Glutamatergic neuron (in vitro differentiated cells): ENCODE measurements around the gene TMEM33. TPM values are rescaled to one million over a fixed set of nuclear protein-coding genes. Genes with fewer than 3 reads are reported as not detected.
"Not testable (repeated sequence)": the region's sequence is repeated elsewhere in the genome, so short reads cannot be mapped to it uniquely, and the experiment has no call there.

Experiments
- DNase-seq: peaks from one replicate; pipeline ENCODE4 v3.0.0; 2022
- H3K27ac Mint-ChIP-seq: one replicate; pipeline ENCODE4 v1.8.0; 2020; ENCODE audit warnings: mild to moderate bottlenecking, mixed read lengths, inconsistent platforms; ENCODE audit not compliant: unreplicated experiment
- H3K27me3 Mint-ChIP-seq: one replicate; pipeline ENCODE4 v1.8.0; 2020; ENCODE audit warnings: mild to moderate bottlenecking, moderate library complexity, mixed read lengths, inconsistent platforms; ENCODE audit not compliant: unreplicated experiment
- H3K36me3 Mint-ChIP-seq: one replicate; pipeline ENCODE4 v1.8.0; 2020; ENCODE audit warnings: mild to moderate bottlenecking, mixed read lengths, inconsistent platforms; ENCODE audit not compliant: unreplicated experiment
- H3K4me1 Mint-ChIP-seq: one replicate; pipeline ENCODE4 v1.8.0; 2020; ENCODE audit warnings: mild to moderate bottlenecking, low read depth, mixed read lengths, inconsistent platforms; ENCODE audit not compliant: unreplicated experiment
- H3K4me3 Mint-ChIP-seq: one replicate; pipeline ENCODE4 v1.8.0; 2020; ENCODE audit warnings: mild to moderate bottlenecking, mixed read lengths, inconsistent platforms; ENCODE audit not compliant: unreplicated experiment
- H3K9me3 Mint-ChIP-seq: one replicate; pipeline ENCODE4 v1.8.0; 2020; ENCODE audit warnings: mild to moderate bottlenecking, moderate library complexity, mixed read lengths, inconsistent platforms; ENCODE audit not compliant: unreplicated experiment
- total RNA-seq: library from RNA; stranded (reverse); fragmentation: NEBNext Ultra II Directional; extraction: Animal tissue kit (Norgen Biotek cat#: 25700); gene quantifications from one replicate; pipeline ENCODE4 v1.2.1, GENCODE V29; 2021; ENCODE audit not compliant: unreplicated experiment
- TF ChIP-seq, protein P1 (sequence below): fragments of 200-600 bp; sonication (generic); IDR thresholded peaks from one replicate; pipeline ENCODE4 v1.5.0; 2021; ENCODE audit not compliant: partially characterized antibody, unreplicated experiment

Gene TMEM33
- total RNA-seq, 1 donor from 2014 or later = 88.8 TPM

DNA sequence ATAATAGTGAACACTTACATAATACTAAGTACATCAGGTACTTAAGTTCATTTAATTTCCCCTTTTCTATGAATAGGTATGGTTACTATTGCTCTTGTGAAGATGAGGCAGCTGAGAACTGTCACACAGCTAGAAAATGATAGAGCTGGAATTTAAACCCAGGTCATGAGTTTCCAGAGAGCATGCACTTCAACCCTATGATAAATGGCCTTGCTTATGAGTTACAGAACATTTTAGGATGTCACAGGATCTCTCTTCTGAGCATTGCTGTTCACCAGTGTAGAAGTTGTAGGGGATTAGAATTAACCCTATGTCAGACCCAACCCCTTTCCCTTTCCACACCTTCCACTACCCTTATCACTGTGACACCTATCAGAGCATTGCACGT is 46.5 kb upstream of the TMEM33 start:
- H3K27me3 Mint-ChIP-seq = peaks cover 2% of the 10 kb centered on the region
- no peak overlapping the region for H3K27ac Mint-ChIP-seq

DNA sequence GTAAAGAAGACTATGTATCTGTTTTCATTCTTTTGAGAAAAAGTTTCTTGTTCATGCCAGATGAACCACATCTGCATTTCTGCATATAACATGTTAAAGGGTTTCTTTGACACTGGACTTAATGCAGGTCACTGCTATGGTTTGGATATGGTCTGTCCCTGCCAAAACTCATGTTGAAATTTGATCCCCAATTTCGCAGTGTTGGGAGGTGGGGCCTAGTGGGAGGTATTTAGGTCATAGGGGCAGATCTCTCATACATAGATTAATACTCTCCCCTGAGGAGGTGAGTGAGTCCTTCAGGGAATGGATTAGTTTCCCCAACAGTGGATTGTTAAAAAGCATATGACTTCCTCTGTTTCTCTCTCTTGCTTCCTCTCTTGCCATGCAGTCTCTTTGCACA is 45.9 kb upstream of the TMEM33 start:
- no peak for DNase-seq
- Mint-ChIP-seq H3K4me3 (no peak overlapping the region), H3K9me3 (no peaks in the 10 kb centered on the region), H3K27ac (no peak overlapping the region), H3K4me1 (peaks cover 10% of the 10 kb centered on the region), H3K27me3 (peaks cover 2% of the 10 kb centered on the region), H3K36me3 (no peaks in the 10 kb centered on the region)
- TF ChIP-seq, protein P1, sequence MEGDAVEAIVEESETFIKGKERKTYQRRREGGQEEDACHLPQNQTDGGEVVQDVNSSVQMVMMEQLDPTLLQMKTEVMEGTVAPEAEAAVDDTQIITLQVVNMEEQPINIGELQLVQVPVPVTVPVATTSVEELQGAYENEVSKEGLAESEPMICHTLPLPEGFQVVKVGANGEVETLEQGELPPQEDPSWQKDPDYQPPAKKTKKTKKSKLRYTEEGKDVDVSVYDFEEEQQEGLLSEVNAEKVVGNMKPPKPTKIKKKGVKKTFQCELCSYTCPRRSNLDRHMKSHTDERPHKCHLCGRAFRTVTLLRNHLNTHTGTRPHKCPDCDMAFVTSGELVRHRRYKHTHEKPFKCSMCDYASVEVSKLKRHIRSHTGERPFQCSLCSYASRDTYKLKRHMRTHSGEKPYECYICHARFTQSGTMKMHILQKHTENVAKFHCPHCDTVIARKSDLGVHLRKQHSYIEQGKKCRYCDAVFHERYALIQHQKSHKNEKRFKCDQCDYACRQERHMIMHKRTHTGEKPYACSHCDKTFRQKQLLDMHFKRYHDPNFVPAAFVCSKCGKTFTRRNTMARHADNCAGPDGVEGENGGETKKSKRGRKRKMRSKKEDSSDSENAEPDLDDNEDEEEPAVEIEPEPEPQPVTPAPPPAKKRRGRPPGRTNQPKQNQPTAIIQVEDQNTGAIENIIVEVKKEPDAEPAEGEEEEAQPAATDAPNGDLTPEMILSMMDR = no peak

More for the DNA sequence above, 46.5 kb upstream of the TMEM33 start:
- Mint-ChIP-seq H3K9me3 (peaks cover 1% of the 10 kb centered on the region), H3K4me3 (no peak overlapping the region), H3K36me3 (no peaks in the 10 kb centered on the region), H3K4me1 (peaks cover 15% of the 10 kb centered on the region)
- TF ChIP-seq, protein P1 = no peak
- DNase-seq = no peak

DNA sequence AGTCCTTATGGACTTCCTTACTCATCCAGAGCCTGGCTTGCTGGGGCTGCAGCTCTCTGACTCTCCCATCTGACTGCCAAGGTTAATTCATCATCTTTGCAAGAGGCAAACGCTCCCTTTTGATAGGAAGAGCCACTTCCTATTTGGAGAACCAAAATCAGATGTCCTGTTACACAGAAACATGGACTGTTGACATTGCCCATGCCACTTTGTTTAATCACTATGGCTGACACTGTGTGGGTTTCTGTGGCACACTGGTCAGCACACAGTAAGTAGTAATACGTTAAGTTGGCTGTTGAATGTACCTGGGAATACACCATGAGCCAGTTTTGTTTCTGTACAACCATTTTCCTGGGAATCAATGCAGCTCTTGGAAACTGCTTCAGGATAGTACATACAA is 45.1 kb upstream of the TMEM33 start:
- peaks cover 2% of the 10 kb centered on the region for H3K27me3 Mint-ChIP-seq
- DNase-seq = no peak
- H3K9me3 Mint-ChIP-seq = no peaks in the 10 kb centered on the region
- H3K27ac Mint-ChIP-seq = no peak overlapping the region
- H3K36me3 Mint-ChIP-seq = no peaks in the 10 kb centered on the region
- TF ChIP-seq, protein P1 = no peak
- peaks cover 5% of the 10 kb centered on the region for H3K4me1 Mint-ChIP-seq
- no peak overlapping the region for H3K4me3 Mint-ChIP-seq

- H3K27me3 Mint-ChIP-seq = no peaks in the 10 kb centered on the region
- H3K36me3 Mint-ChIP-seq = no peaks in the 10 kb centered on the region
- DNase-seq = no peak
- no peaks in the 10 kb centered on the region for H3K4me1 Mint-ChIP-seq
- H3K27ac Mint-ChIP-seq = no peak overlapping the region
- no peaks in the 10 kb centered on the region for H3K9me3 Mint-ChIP-seq
- H3K4me3 Mint-ChIP-seq = no peak overlapping the region
- TF ChIP-seq, protein P1 = no peak
These were observed 38.6 kb upstream of the TMEM33 start for GRCh38 chr4:41896648-41897047.

DNA sequence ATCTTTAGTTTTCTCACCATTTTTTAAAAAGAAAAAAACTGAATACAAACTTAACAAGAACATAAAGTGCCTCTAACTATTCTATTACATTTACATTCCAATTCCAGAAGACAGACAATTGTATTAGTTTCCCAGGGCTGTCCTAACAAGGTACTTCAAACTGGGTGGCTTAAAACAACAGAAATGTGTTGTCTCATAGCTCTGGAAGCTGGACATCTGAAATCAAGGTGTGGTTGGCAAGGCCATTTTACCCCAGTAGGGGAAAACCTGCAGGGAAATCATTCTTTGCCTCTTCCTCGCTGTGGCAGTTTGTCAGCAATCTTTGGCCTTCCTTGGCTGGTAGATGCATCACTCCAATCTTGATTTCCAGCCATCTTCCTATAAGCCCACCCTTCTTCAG is 37.5 kb upstream of the TMEM33 start:
- Mint-ChIP-seq H3K9me3 (peaks cover 5% of the 10 kb centered on the region), H3K27me3 (no peaks in the 10 kb centered on the region), H3K27ac (no peak overlapping the region), H3K36me3 (no peaks in the 10 kb centered on the region), H3K4me1 (no peaks in the 10 kb centered on the region), H3K4me3 (no peak overlapping the region)
- TF ChIP-seq, protein P1 = no peak
- DNase-seq = no peak

GRCh38 chr4:41909136-41909535 is 26.1 kb upstream of the TMEM33 start:
- not testable (repeated sequence) for H3K27ac Mint-ChIP-seq, H3K4me3 Mint-ChIP-seq, H3K4me1 Mint-ChIP-seq, H3K27me3 Mint-ChIP-seq, DNase-seq, H3K9me3 Mint-ChIP-seq
- H3K36me3 Mint-ChIP-seq = peaks cover 12% of the 10 kb centered on the region
